Keratinocyte (primary cell): ENCODE measurements around the gene TRPM3. TPM values are rescaled to one million over a fixed set of nuclear protein-coding genes. Genes with fewer than 3 reads are reported as not detected.

Source experiments
- DNase-seq: peaks from one replicate; pipeline ENCODE4 v3.0.0-alpha.2; 2011; ENCODE audit warnings: low read depth, missing footprints, low spot score
- FAIRE-seq: peaks from 2 replicates; lab custom pipeline; 2011; peaks lifted over from hg19 to GRCh38; lab: Jason Lieb, UNC
- H2AFZ ChIP-seq: 2 replicates; pipeline ENCODE4 v1.6.0; 2012; ENCODE audit warnings: low read length, control low read depth, inconsistent platforms; ENCODE audit not compliant: control insufficient read depth
- H3K27ac ChIP-seq: 2 replicates; pipeline ENCODE4 v1.5.1; 2011; ENCODE audit warnings: low read length; ENCODE audit not compliant: control insufficient read depth, insufficient read depth
- H3K27me3 ChIP-seq: 3 replicates; pipeline ENCODE4 v1.6.0; 2011; ENCODE audit warnings: low read length; ENCODE audit not compliant: control insufficient read depth, insufficient read depth; ENCODE audit errors: extremely low read depth
- H3K36me3 ChIP-seq, 2 experiments: 2 replicates in 1 of 2; 3 replicates in 1 of 2; pipeline ENCODE4 v1.5.1; 2011; ENCODE audit warnings: low read length in 2 of 2, mild to moderate bottlenecking in 1 of 2; ENCODE audit not compliant: control insufficient read depth in 2 of 2, insufficient read depth in 2 of 2; ENCODE audit errors: extremely low read depth in 1 of 2
- H3K4me1 ChIP-seq: 3 replicates; pipeline ENCODE4 v1.5.1; 2011; ENCODE audit warnings: low read length; ENCODE audit not compliant: control insufficient read depth, insufficient read depth; ENCODE audit errors: extremely low read depth
- H3K4me2 ChIP-seq: 3 replicates; pipeline ENCODE4 v1.6.0; 2011; ENCODE audit warnings: low read depth, low read length; ENCODE audit not compliant: control insufficient read depth, insufficient read depth; ENCODE audit errors: extremely low read depth
- H3K4me3 ChIP-seq, 3 experiments: fragments of 200-600 bp in 1 of 3; sonication (generic) in 1 of 3; 2 replicates in 2 of 3; 3 replicates in 1 of 3; pipeline ENCODE4 v1.5.1; 2011 to 2016; ENCODE audit warnings: low read length in 3 of 3, mild to moderate bottlenecking in 3 of 3, control low read depth in 2 of 3, inconsistent platforms in 1 of 3, low read depth in 1 of 3, mixed read lengths in 1 of 3, mixed run types in 1 of 3, moderate library complexity in 1 of 3; ENCODE audit not compliant: control insufficient read depth in 2 of 3, insufficient read depth in 2 of 3; ENCODE audit errors: extremely low read depth in 1 of 3
- H3K79me2 ChIP-seq: 2 replicates; pipeline ENCODE4 v1.6.0; 2012; ENCODE audit warnings: low read length; ENCODE audit not compliant: control insufficient read depth, insufficient read depth
- H3K9ac ChIP-seq: 3 replicates; pipeline ENCODE4 v1.6.0; 2011; ENCODE audit warnings: low read length; ENCODE audit not compliant: control insufficient read depth, insufficient read depth; ENCODE audit errors: extremely low read depth
- H3K9me1 ChIP-seq: 3 replicates; pipeline ENCODE4 v1.6.0; 2011; ENCODE audit warnings: low read length; ENCODE audit not compliant: control insufficient read depth, insufficient read depth; ENCODE audit errors: extremely low read depth
- H3K9me3 ChIP-seq: 2 replicates; pipeline ENCODE4 v1.5.1; 2012; ENCODE audit warnings: low read depth, low read length; ENCODE audit not compliant: control insufficient read depth
- H4K20me1 ChIP-seq: 3 replicates; pipeline ENCODE4 v1.6.0; 2011; ENCODE audit warnings: low read length; ENCODE audit not compliant: control insufficient read depth, insufficient read depth; ENCODE audit errors: extremely low read depth
- CTCF ChIP-seq, 3 experiments: IDR thresholded peaks in 1 of 3; conservative IDR thresholded peaks in 1 of 3; optimal IDR thresholded peaks in 1 of 3; 2 replicates in 2 of 3; 3 replicates in 1 of 3; pipeline versions ENCODE3 to v1.5.1; 2011; ENCODE audit warnings: low read length in 3 of 3, mild to moderate bottlenecking in 3 of 3, moderate library complexity in 2 of 3, control low read depth in 1 of 3, inconsistent platforms in 1 of 3; ENCODE audit not compliant: insufficient read depth in 2 of 3; ENCODE audit errors: extremely low read depth in 1 of 3
- EZH2 ChIP-seq: IDR thresholded peaks from one replicate; pipeline ENCODE4 v1.6.1; 2012; ENCODE audit warnings: inconsistent platforms, mild to moderate bottlenecking, low read length, moderate library complexity
- dilution Hi-C: fragments of 300-500 bp; cut with MboI; formaldehyde crosslinking; loops from one replicate; pipeline ENCODE4 v1.7.0; 2020; ENCODE audit warnings: low sequenced_read_pairs; ENCODE audit not compliant: extremely low pct_ligation_motif_present
- polyA plus RNA-seq, 5 experiments: library from polyadenylated mRNA; depleted of rRNA in 3 of 5; stranded (reverse) in 3 of 5; stranded (forward) in 1 of 5; unstranded in 1 of 5; fragments of >200 nt; gene quantifications; 1 replicate in 1 of 5; 2 replicates in 3 of 5; 3 replicates in 1 of 5; pipeline versions ENCODE4 v1.2.1 to v1.2.3, GENCODE V29; 2011 to 2012; ENCODE audit warnings: missing spikeins in 2 of 5, low read depth in 1 of 5, low replicate concordance in 1 of 5

The TRPM3 gene
- polyA plus RNA-seq, 1 donor (not counting 4 experiments of a cell fraction or from before 2014, with no cell fraction given): 0.03 TPM

- H2AFZ ChIP-seq: no peak overlapping the region
- no peak for DNase-seq
Observed at GRCh38 chr9:70760228-70760627, 361.2 kb downstream of the TRPM3 start.

GRCh38 chr9:70753311-70753710 lies 368.1 kb downstream of the TRPM3 start:
- H3K9me1 ChIP-seq: no peaks in the 10 kb centered on the region
- no peak for TF ChIP-seq CTCF (optimal IDR thresholded peaks at IDR 0.05 in 1 of 3, IDR thresholded peaks at IDR 0.05 in 1 of 3, conservative IDR thresholded peaks at IDR 0.05 in 1 of 3; ENCODE audit: extremely low read depth in 1 of 3, insufficient read depth in 2 of 3, low read length in 3 of 3)
- no peak for TF ChIP-seq EZH2
- H3K27me3 ChIP-seq: no peaks in the 10 kb centered on the region
- no peaks in the 10 kb centered on the region for H3K9me3 ChIP-seq
- dilution Hi-C loops: no loop called here
- H3K9ac ChIP-seq: no peak overlapping the region
- H3K4me2 ChIP-seq: no peak overlapping the region
- no peaks in the 10 kb centered on the region for H3K36me3 ChIP-seq
- no peaks in the 10 kb centered on the region for H3K79me2 ChIP-seq
- H2AFZ ChIP-seq: no peak overlapping the region
- H3K27ac ChIP-seq: no peak overlapping the region
- H4K20me1 ChIP-seq: no peaks in the 10 kb centered on the region
- DNase-seq: no peak
- no peaks in the 10 kb centered on the region for H3K4me1 ChIP-seq
- no peak for FAIRE-seq
- no peak overlapping the region for H3K4me3 ChIP-seq

More at GRCh38 chr9:70760228-70760627, 361.2 kb downstream of the TRPM3 start:
- H3K4me3 ChIP-seq: no peak overlapping the region
- no peaks in the 10 kb centered on the region for H3K27me3 ChIP-seq
- FAIRE-seq: no peak
- H3K36me3 ChIP-seq: no peaks in the 10 kb centered on the region
- no peak overlapping the region for H3K27ac ChIP-seq
- H3K9me1 ChIP-seq: no peaks in the 10 kb centered on the region
- H3K79me2 ChIP-seq: no peaks in the 10 kb centered on the region
- no peak overlapping the region for H3K4me2 ChIP-seq
- H3K9me3 ChIP-seq: no peaks in the 10 kb centered on the region
- TF ChIP-seq EZH2: no peak
- no peak for TF ChIP-seq CTCF (optimal IDR thresholded peaks at IDR 0.05 in 1 of 3, IDR thresholded peaks at IDR 0.05 in 1 of 3, conservative IDR thresholded peaks at IDR 0.05 in 1 of 3; ENCODE audit: extremely low read depth in 1 of 3, insufficient read depth in 2 of 3, low read length in 3 of 3)
- no peaks in the 10 kb centered on the region for H3K4me1 ChIP-seq
- no peak overlapping the region for H3K9ac ChIP-seq
- dilution Hi-C loops: no loop called here
- no peaks in the 10 kb centered on the region for H4K20me1 ChIP-seq
